GM19193 (cell line): ENCODE measurements around the gene WIZ.

ENCODE experiments used
- POLR2A ChIP-seq: IDR thresholded peaks from 4 replicates; pipeline ENCODE4 v1.6.1; 2011; ENCODE audit not compliant: insufficient read depth, insufficient read length; ENCODE audit errors: extremely low read depth

The WIZ gene

DNA sequence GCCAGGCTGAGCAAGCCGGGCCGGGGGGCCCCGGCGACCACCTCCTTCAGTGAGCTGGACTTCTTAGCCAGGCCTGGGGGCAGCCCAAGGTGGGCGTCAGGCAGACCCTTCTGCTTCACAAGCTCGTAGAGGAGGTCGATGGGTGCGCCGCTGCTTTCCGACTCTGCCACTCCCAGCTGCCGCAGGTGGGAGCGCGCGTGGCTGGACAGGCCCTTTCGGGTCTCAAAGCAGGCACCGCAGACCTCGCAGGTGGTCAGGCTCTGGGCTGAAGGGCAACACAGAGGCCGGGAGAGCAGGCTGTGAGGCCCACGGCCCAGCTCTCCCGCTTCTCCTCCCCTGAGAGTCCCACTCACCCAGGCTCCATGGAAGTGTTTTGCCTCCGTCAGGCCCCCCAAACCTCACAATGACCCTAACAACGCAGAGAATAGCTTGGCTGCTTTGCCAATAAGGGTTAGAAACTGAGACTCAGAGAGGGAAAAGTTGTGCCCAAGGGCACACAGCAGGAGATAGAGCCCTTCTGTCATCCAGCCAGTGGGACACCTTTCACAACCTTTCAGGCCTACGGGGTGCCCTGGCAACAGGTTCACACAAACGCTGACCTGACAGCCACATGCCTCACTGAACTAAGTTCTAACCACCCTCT is 19.8 kb downstream of the WIZ start:
- TF ChIP-seq POLR2A: no peak

- TF ChIP-seq POLR2A: no peak
Observed at GRCh38 chr19:15428956-15429824, 20.6 kb downstream of the WIZ start.

GRCh38 chr19:15427991-15428471 is 21.7 kb downstream of the WIZ start:
- TF ChIP-seq POLR2A: no peak

- no peak for TF ChIP-seq POLR2A
Observed at GRCh38 chr19:15427350-15427700, 22.4 kb downstream of the WIZ start.

GRCh38 chr19:15426485-15427349 is 23.0 kb downstream of the WIZ start:
- TF ChIP-seq POLR2A: no peak

DNA sequence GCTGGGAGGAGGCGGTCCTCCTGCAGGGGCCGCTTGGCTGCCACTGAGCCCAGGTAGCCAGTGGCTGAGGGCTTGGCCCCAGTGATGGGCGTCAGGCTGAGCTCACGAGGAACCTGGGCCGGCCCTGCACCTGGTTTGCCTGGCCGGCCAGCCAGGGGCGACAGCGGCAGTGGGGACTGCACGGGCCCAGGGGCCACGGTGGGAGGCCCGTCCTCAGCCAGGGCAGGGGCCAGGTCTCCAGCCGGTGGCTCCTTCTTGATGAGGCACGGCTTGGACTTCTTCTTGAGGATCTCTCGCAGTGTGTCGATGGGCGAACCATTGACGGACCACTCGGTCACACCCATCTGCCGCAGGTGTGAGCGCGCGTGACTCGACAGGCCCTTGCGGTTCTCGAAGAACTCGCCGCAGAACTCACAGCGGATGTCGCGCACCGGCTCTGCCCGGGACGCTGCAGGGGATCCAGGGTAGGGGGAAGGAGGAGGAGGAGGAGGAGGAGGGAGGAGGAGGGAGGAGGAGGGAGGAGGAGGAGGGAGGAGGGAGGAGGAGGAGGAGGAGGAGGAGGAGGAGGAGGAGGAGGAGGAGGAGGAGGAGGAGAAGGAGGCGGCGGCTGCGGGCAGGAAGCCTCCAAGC is 24.3 kb downstream of the WIZ start:
- TF ChIP-seq POLR2A: no peak

GRCh38 chr19:15424692-15425272 is 25.0 kb downstream of the WIZ start:
- no peak for TF ChIP-seq POLR2A

- TF ChIP-seq POLR2A: no peak
Observed at GRCh38 chr19:15424121-15424520, 25.6 kb downstream of the WIZ start.

- no peak for TF ChIP-seq POLR2A
Observed at GRCh38 chr19:15423130-15423529, 26.6 kb downstream of the WIZ start.

DNA sequence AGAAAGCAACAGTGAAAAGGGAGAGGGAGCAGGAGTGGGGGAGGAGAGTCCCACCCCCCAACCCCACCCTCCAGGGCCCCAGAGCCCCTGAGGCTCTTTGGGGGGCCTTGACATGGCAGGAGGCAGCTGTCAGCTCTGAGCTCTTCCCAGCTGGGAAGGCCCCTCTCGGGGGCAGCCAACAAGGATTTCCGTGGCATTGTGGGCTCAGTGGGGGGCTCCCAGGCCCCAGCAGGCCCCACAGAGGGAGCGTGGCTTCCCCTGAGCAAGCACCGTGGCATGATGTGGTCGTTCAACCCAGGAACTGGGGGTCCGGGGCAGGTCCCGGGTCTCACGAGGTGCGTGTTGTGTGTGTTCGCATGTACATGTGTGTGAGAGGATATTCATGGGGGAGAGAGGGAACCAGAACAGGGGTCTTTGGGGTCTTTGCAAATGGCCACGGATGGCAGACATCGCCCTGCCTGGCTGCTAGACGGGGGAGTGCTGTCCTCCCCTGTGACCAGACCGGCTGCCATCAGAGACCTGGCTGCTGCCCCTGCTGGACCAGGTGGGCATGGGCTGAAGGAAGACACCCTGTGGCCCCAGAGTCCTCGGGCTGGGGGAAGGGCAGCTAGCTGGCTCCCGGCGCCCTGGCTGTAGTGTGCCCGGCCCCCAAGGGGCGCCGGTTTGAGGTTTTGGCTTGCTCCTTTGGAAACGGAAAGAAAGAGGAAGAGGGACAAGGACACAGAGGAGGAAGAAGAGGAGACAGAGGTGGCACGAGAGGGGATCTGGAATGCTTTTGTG is 27.3 kb downstream of the WIZ start:
- no peak for TF ChIP-seq POLR2A

DNA sequence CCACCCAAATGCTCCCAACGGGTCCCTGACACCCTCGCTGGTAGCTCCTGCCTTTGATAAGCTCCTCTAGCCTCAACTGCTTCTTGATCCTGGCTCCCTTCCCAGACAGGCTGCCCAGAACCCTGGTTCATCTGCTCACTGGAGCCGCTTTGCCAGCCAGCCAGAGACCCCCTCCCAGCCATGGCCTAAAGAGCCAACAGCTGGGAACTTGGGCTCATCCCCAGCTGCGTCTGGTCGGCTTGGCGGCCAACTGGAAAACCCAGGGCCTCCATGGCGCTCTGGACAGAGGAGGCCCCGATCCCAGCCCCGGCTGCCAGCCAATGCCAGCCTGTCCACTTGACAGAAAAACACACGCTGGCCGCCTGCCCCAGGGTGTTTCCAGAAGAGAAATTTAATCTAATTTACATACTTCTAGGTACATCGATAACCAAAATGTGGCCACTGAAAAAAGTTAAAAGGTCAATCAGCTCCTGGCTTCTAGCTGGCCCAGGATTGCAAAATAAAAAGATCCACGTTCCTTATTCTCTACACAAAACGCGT is 28.0 kb downstream of the WIZ start:
- no peak for TF ChIP-seq POLR2A

DNA sequence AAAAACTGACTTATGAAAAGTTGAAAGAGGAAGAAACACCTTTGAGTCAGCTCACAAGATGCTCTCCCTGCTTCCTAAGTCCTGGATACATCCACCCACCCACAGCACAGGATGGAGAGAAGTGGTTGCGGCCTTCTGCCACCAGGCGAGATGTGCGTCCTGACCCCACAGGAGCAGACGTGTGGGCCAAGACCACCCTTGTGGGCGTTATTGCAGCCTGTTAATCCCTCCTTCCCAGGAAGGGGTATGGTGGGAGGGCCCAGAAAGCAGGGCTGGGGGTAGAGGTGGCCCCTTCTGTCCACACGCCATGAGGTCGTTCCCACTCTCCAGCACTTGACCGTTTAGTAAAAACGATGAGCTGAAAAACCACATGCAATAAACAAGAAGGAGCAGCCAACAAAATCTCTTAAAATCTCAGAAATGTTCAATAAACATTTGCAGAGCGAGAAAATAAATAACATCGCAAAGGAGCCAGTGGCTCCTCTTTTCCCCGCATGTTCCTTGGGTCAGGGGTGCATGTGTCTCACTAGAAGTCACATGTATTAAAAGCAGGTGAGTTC is 28.5 kb downstream of the WIZ start:
- no peak for TF ChIP-seq POLR2A

DNA sequence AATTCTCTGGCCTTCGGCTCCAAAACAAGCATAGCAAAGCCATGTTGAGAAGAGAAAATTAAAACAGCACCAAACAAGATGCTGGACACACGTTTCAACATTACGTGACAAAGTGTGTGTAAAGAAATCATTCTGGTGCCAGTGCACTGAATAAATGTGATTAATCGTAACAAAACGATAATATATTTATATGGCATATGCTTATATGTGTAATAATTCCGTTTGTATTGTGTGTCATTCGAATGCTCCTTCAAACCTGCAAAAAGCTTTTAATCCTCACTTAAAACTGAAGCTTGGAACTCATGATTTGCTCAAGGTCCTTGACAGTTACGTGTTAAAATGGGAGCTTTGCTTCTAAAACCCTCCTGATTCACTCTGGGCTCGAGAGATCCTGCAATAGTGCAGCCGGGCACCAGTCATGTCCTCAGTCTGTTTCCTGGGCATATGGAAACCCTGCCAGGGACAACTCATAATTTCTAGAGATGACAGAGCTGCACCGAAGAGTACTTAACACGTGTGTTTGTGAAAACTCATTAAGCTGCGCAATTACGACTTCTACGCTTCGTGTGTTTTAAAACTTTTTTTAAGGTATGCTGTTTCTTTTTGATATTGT is 30.2 kb downstream of the WIZ start:
- no peak for TF ChIP-seq POLR2A
